ENCODE measurements around the gene CEACAM6. TPM values are rescaled to one million over a fixed set of nuclear protein-coding genes. Genes with fewer than 3 reads are reported as not detected.

CEACAM6 gene
- total and polyA plus RNA-seq, 2 of the 13 experiments (the other 11 are each of a cell fraction or from before 2014, with no cell fraction given): not detected

- no peaks in the 10 kb centered on the region for H3K4me1 ChIP-seq (ENCODE audit: insufficient read depth, low read length)
- H3K27me3 ChIP-seq (ENCODE audit: control insufficient read depth in 1 of 2, insufficient read depth in 2 of 2, low read length in 2 of 2): peaks cover 0 to 30% of the 10 kb centered on the region in 2 experiments; a peak in 3 of 5 replicates
- no peak overlapping the region for H2AFZ ChIP-seq (ENCODE audit: low read length)
- no peaks in the 10 kb centered on the region for H4K20me1 ChIP-seq (ENCODE audit: insufficient read depth, low read length)
- FAIRE-seq (no peak), ATAC-seq (no peak), DNase-seq (ENCODE audit: low spot score) (no peak)
- BruUV-seq (replicated peaks): no TSS peak
- H3K27ac ChIP-seq (ENCODE audit: extremely low read length, insufficient read depth, low read length): no peak overlapping the region
- 12% methylated on average over 3 of the region's 3 CpGs for WGBS (ENCODE audit: low lambda C conversion rate)
- ChIA-PET CTCF (ENCODE audit: low intra/inter-chr PET ratio, low total read pairs) (no interaction called here), POLR2A (no interaction called here)
- in situ Hi-C loops (cut with HindIII; ENCODE audit: extremely low pct_ligation_motif_present, low pct_unique_long_range_greater_than_20kb) (no loop called here), intact Hi-C loops (cut with micrococcal nuclease; ENCODE audit: unreplicated experiment) (no loop called here)
- no peaks in the 10 kb centered on the region for H3K9me3 ChIP-seq (ENCODE audit: low read length)
- no peak overlapping the region for H3K4me2 ChIP-seq (ENCODE audit: low read depth, low read length)
- no peaks in the 10 kb centered on the region for H3K36me3 ChIP-seq (replicated peaks in 1 of 2; ENCODE audit: control insufficient read depth in 1 of 2, insufficient read depth in 2 of 2, low read length in 2 of 2)
- no peak overlapping the region for H3K9ac ChIP-seq (ENCODE audit: insufficient read depth, low read depth, low read length)
- TF ChIP-seq BCL3 (CRISPR knock-in tag; IDR thresholded peaks at IDR 0.05): no peak
- no peak for TF ChIP-seq CAMTA2 (CRISPR knock-in tag; IDR thresholded peaks at IDR 0.05; ENCODE audit: borderline replicate concordance)
- TF ChIP-seq ZBTB39 (CRISPR knock-in tag; IDR thresholded peaks at IDR 0.05): no peak
- no peak for TF ChIP-seq ZNF235 (CRISPR knock-in tag; IDR thresholded peaks at IDR 0.05; ENCODE audit: borderline replicate concordance)
- no peak for TF ChIP-seq YEATS4 (CRISPR knock-in tag; IDR thresholded peaks at IDR 0.05; ENCODE audit: borderline replicate concordance)
- TF ChIP-seq IRF2 (CRISPR knock-in tag; IDR thresholded peaks at IDR 0.05): no peak
- no peak for TF ChIP-seq ZNF460 (CRISPR knock-in tag; IDR thresholded peaks at IDR 0.05; ENCODE audit: borderline replicate concordance)
- no peak for TF ChIP-seq ZNF883 (CRISPR knock-in tag; IDR thresholded peaks at IDR 0.05; ENCODE audit: not compliant biosample characterization)
- TF ChIP-seq HOXA5 (CRISPR knock-in tag; IDR thresholded peaks at IDR 0.05): no peak
- no peak for TF ChIP-seq GTF2F1 (IDR thresholded peaks at IDR 0.05; ENCODE audit: low read length)
- no peak for TF ChIP-seq XRCC5 (optimal IDR thresholded peaks at IDR 0.05; ENCODE audit: low read length)
- no peak for TF ChIP-seq THRA (CRISPR knock-in tag; IDR thresholded peaks at IDR 0.05; ENCODE audit: borderline replicate concordance)
- TF ChIP-seq ARNTL (CRISPR knock-in tag; IDR thresholded peaks at IDR 0.05): no peak
- no peak for TF ChIP-seq ZXDC (CRISPR knock-in tag; IDR thresholded peaks at IDR 0.05)
- TF ChIP-seq ZNF136 (CRISPR knock-in tag; IDR thresholded peaks at IDR 0.05; ENCODE audit: low read depth): no peak
- no peak for TF ChIP-seq POLR2AphosphoS2 (IDR thresholded peaks at IDR 0.05; ENCODE audit: low read depth, low read length)
- TF ChIP-seq ZNF124 (CRISPR knock-in tag; IDR thresholded peaks at IDR 0.05): no peak
- no peaks in the 10 kb centered on the region for H3K79me2 ChIP-seq (ENCODE audit: insufficient read depth, low read length)
- no peak overlapping the region for H3K4me3 ChIP-seq (replicated peaks in 1 of 3; ENCODE audit: insufficient read depth in 1 of 3, low read depth in 2 of 3, low read length in 3 of 3)
Observed at GRCh38 chr19:41784312-41784711, 29.0 kb downstream of the CEACAM6 start.
